ENCODE measurements around the gene METAP1. TPM values are rescaled to one million over a fixed set of nuclear protein-coding genes. Genes with fewer than 3 reads are reported as not detected.

METAP1 gene
- total and polyA plus RNA-seq, 2 experiments from 2014 or later = 64.1 to 122 TPM

Small RNA genes lying within 50 kb of the gene (microRNA-seq; reads per million reads assigned to microRNA genes)
- gene MIR3684 = 1.6 reads per million

Small RNA genes lying within 50 kb of the gene (small RNA-seq; reads per million reads assigned to genes)
- gene MIR3684 (ENCODE audit: low replicate concordance) (not detected), gene RNU7-149P (ENCODE audit: low replicate concordance) (not detected)

Other genes with a start within 250 kb of the METAP1 start
- 257 and 351 TPM in 2 replicates for gene EIF4E, start 66.6 kb upstream of the METAP1 start, total RNA-seq (2014; rRNA removed; shearing (Covaris generic))
- gene EIF4E, start 66.6 kb upstream of the METAP1 start, polyA plus RNA-seq (2016; fragmentation: Nextera tagmentation; extraction: Ambion mirVana) = 102 and 113 TPM in 2 replicates
- gene ADH5, start 93.1 kb downstream of the METAP1 start, total RNA-seq (2014; rRNA removed; shearing (Covaris generic)) = 224 and 227 TPM in 2 replicates
- gene ADH5, start 93.1 kb downstream of the METAP1 start, polyA plus RNA-seq (2016; fragmentation: Nextera tagmentation; extraction: Ambion mirVana) = 243 and 250 TPM in 2 replicates
- gene ADH4, start 148.6 kb downstream of the METAP1 start, total RNA-seq (2014; rRNA removed; shearing (Covaris generic)) = not detected in 2 replicates
- gene ADH4, start 148.6 kb downstream of the METAP1 start, polyA plus RNA-seq (2016; fragmentation: Nextera tagmentation; extraction: Ambion mirVana) = 0.47 TPM in 1 of 2 replicates, not detected in the other
- gene ADH6, start 223.5 kb downstream of the METAP1 start, total RNA-seq (2014; rRNA removed; shearing (Covaris generic)) = 0.47 TPM in 1 of 2 replicates, not detected in the other
- gene ADH6, start 223.5 kb downstream of the METAP1 start, polyA plus RNA-seq (2016; fragmentation: Nextera tagmentation; extraction: Ambion mirVana) = 0.40 and 0.58 TPM in 2 replicates

All from GM23338 (cell line).